Endodermal cell (in vitro differentiated cells): ENCODE results near the gene ZC3H11A. TPM values are rescaled to one million over a fixed set of nuclear protein-coding genes. Genes with fewer than 3 reads are reported as not detected.

ENCODE experiments used
- DNase-seq: peaks from one replicate; pipeline ENCODE4 v3.0.0-alpha.2; 2017
- H3K27ac ChIP-seq: 2 replicates; pipeline ENCODE4 v1.5.1; 2013; ENCODE audit warnings: mild to moderate bottlenecking, low read depth, low read length, moderate library complexity
- H3K27me3 ChIP-seq: 2 replicates; pipeline ENCODE4 v1.6.1; 2013; ENCODE audit warnings: mild to moderate bottlenecking, low read length, moderate library complexity; ENCODE audit not compliant: insufficient read depth, control insufficient read depth, poor library complexity, severe bottlenecking
- H3K36me3 ChIP-seq: 2 replicates; pipeline ENCODE4 v1.7.0; 2013; ENCODE audit warnings: mild to moderate bottlenecking, low read length, moderate library complexity; ENCODE audit not compliant: control insufficient read depth, insufficient read depth
- H3K4me1 ChIP-seq: one replicate; pipeline ENCODE4 v1.7.0; 2013; ENCODE audit warnings: low read length; ENCODE audit not compliant: control insufficient read depth, insufficient read depth
- H3K4me3 ChIP-seq: 2 replicates; pipeline ENCODE4 v1.5.1; 2013; ENCODE audit warnings: mild to moderate bottlenecking, low read length, moderate library complexity
- H3K9ac ChIP-seq: 2 replicates; pipeline ENCODE4 v1.6.1; 2013; ENCODE audit warnings: mild to moderate bottlenecking, low read length, moderate library complexity; ENCODE audit not compliant: poor library complexity, severe bottlenecking; ENCODE audit errors: extremely low read depth
- H3K9me3 ChIP-seq: 2 replicates; pipeline ENCODE4 v1.6.1; 2013; ENCODE audit warnings: mild to moderate bottlenecking, low read length, moderate library complexity; ENCODE audit not compliant: control insufficient read depth
- H3K27ac Mint-ChIP-seq: 2 replicates; pipeline ENCODE4 v1.8.0; 2020; ENCODE audit warnings: mixed read lengths
- H3K27me3 Mint-ChIP-seq: 2 replicates; pipeline ENCODE4 v1.8.0; 2021; ENCODE audit warnings: mild to moderate bottlenecking, mixed read lengths; ENCODE audit not compliant: insufficient read depth
- H3K36me3 Mint-ChIP-seq: 2 replicates; pipeline ENCODE4 v1.8.0; 2020; ENCODE audit warnings: low read depth, mixed read lengths
- H3K4me1 Mint-ChIP-seq: 2 replicates; pipeline ENCODE4 v1.8.0; 2020; ENCODE audit warnings: mixed read lengths
- H3K4me3 Mint-ChIP-seq: 2 replicates; pipeline ENCODE4 v1.8.0; 2020; ENCODE audit warnings: mild to moderate bottlenecking, moderate library complexity, mixed read lengths
- H3K9me3 Mint-ChIP-seq: 2 replicates; pipeline ENCODE4 v1.8.0; 2020; ENCODE audit warnings: mild to moderate bottlenecking, mixed read lengths
- WGBS, 2 experiments: methylation state at CpG; one replicate each; pipeline versions ENCODE4 v1.1.5 to v1.1.7; 2013; ENCODE audit warnings: missing lambda C conversion rate in 2 of 2, mixed read lengths in 1 of 2; ENCODE audit not compliant: insufficient coverage in 1 of 2, insufficient read length in 1 of 2; 5-methylcytosine and 5-hydroxymethylcytosine counted together
- total RNA-seq, 2 donors: library from RNA; stranded (reverse); fragmentation: NEBNext Ultra II Directional in 1 of 2; extraction: Animal tissue kit (Norgen Biotek cat#: 25700) in 1 of 2; gene quantifications; 2 replicates in 1 of 2; 3 replicates in 1 of 2; pipeline ENCODE4 v1.2.1, GENCODE V29; 2021
- TF ChIP-seq, protein P1 (sequence below): fragments of 200-600 bp; sonication (generic); conservative IDR thresholded peaks from 2 replicates; pipeline ENCODE4 v1.5.0; 2021; ENCODE audit warnings: antibody characterized with exemption, mild to moderate bottlenecking

Gene ZC3H11A
- total RNA-seq, 2 donors from 2014 or later: 83.9 to 119 TPM

DNA sequence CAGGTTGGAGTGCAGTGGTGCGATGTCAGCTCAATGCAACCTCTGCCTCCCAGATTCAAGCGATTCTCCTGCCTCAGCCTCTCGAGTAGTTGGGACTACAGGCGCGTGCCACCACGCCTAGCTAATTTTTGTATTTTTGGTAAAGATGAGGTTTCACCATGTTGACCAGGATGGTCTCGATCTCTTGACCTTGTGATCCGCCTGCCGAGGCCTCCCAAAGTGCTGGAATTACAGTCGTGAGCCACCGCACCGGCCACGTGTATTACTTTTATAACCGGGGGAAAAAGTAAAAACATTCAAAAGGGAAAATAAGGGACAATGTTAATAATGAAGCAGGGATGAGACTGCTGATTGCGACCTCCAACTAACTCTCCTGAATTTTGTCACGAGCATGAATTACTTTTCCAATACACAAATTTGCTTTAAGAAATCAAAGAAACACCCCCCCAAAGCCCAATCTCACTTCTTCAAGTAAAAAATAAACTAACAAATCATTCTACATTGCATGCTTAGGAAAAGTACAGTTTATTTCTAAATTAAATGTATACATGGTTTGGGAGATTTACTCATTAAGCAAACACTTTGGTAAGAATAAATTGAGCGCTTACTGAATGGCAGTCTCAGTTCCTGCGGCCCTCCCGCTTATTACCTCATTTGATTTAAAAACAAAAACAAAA lies 521 bp upstream of the ZC3H11A start:
- H3K36me3 Mint-ChIP-seq: peaks cover 35% of the 10 kb centered on the region
- H3K9ac ChIP-seq: peak overlapping the region; percentile 99
- no peak overlapping the region for H3K27ac ChIP-seq

DNA sequence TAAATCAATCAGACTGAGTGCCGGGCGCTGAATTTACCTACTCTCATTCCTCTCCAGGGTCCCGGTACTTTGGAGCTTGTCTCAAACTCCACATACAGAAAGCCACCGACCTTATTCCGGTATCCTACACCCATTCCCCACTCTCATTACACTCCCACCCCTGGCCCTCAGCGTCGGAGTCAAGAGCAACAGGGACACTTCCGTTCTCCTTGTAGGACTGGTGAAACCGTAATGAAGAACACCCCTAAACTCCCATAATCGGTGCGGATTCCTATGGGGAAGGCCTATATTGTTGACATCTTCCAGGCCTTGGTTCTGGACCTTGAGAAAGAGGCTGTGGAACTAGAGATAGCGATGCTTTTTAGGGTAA lies 798 bp downstream of the ZC3H11A start:
- TF ChIP-seq, protein P1, sequence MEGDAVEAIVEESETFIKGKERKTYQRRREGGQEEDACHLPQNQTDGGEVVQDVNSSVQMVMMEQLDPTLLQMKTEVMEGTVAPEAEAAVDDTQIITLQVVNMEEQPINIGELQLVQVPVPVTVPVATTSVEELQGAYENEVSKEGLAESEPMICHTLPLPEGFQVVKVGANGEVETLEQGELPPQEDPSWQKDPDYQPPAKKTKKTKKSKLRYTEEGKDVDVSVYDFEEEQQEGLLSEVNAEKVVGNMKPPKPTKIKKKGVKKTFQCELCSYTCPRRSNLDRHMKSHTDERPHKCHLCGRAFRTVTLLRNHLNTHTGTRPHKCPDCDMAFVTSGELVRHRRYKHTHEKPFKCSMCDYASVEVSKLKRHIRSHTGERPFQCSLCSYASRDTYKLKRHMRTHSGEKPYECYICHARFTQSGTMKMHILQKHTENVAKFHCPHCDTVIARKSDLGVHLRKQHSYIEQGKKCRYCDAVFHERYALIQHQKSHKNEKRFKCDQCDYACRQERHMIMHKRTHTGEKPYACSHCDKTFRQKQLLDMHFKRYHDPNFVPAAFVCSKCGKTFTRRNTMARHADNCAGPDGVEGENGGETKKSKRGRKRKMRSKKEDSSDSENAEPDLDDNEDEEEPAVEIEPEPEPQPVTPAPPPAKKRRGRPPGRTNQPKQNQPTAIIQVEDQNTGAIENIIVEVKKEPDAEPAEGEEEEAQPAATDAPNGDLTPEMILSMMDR: no peak
- Mint-ChIP-seq H3K4me1 (peaks cover 31% of the 10 kb centered on the region), H3K27me3 (no peaks in the 10 kb centered on the region), H3K9me3 (peaks cover 18% of the 10 kb centered on the region), H3K27ac (peak overlapping the region; percentile 100), H3K36me3 (peaks cover 36% of the 10 kb centered on the region), H3K4me3 (peak overlapping the region; percentile 97)
- WGBS, 2 experiments: 0% methylated on average over 1 to 12 of the region's 12 CpGs
- H3K36me3 ChIP-seq: peaks cover 45% of the 10 kb centered on the region
- H3K4me1 ChIP-seq: no peaks in the 10 kb centered on the region
- H3K4me3 ChIP-seq: peak overlapping the region; percentile 100
- H3K9me3 ChIP-seq: peaks cover 19% of the 10 kb centered on the region
- H3K9ac ChIP-seq: peak overlapping the region; percentile 99
- H3K27me3 ChIP-seq: no peaks in the 10 kb centered on the region
- H3K27ac ChIP-seq: peak overlapping the region; percentile 98
- DNase-seq: peak; percentile 74

More for the DNA sequence above, 521 bp upstream of the ZC3H11A start:
- peaks cover 19% of the 10 kb centered on the region for H3K9me3 ChIP-seq
- 69 to 76% methylated on average over 16 to 19 of the region's 19 CpGs for WGBS, 2 experiments
- H3K4me1 ChIP-seq: no peaks in the 10 kb centered on the region
- H3K27me3 ChIP-seq: no peaks in the 10 kb centered on the region
- TF ChIP-seq, protein P1: no peak
- H3K4me3 ChIP-seq: peak overlapping the region; percentile 100
- Mint-ChIP-seq H3K4me1 (peaks cover 29% of the 10 kb centered on the region), H3K27ac (peak overlapping the region; percentile 100), H3K9me3 (peaks cover 18% of the 10 kb centered on the region), H3K27me3 (no peaks in the 10 kb centered on the region), H3K4me3 (peak overlapping the region; percentile 97)
- DNase-seq: no peak
- H3K36me3 ChIP-seq: peaks cover 33% of the 10 kb centered on the region

DNA sequence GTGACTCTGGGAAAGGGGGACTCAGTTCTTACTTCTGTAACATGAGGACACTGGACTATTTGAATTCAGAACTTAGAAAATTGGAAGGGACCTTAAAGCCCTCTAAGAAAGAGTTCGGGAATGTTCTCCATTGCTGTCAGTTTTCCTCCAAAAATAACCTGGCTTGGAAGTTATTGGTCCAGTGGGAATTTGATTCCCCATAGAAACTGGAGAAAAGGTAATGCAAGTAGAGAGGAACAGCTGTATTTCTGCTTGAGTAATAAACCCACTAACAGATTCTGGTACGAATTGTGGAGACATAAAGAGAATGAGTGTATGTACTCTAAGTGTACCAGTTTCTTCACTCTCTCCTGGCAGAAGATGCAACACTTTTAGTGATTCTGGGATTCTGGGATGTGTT lies 1.8 kb downstream of the ZC3H11A start:
- DNase-seq: no peak
- Mint-ChIP-seq H3K9me3 (peaks cover 18% of the 10 kb centered on the region), H3K27ac (no peak overlapping the region), H3K4me1 (peaks cover 33% of the 10 kb centered on the region), H3K4me3 (peak overlapping the region; percentile 97), H3K27me3 (no peaks in the 10 kb centered on the region), H3K36me3 (peaks cover 36% of the 10 kb centered on the region)
- 93 to 100% methylated on average over 2 of the region's 2 CpGs for WGBS, 2 experiments
- peaks cover 55% of the 10 kb centered on the region for H3K36me3 ChIP-seq
- no peak overlapping the region for H3K9ac ChIP-seq
- TF ChIP-seq, protein P1: no peak
- H3K9me3 ChIP-seq: peaks cover 19% of the 10 kb centered on the region
- H3K27ac ChIP-seq: no peak overlapping the region
- peak overlapping the region; percentile 100 for H3K4me3 ChIP-seq
- no peaks in the 10 kb centered on the region for H3K27me3 ChIP-seq
- no peaks in the 10 kb centered on the region for H3K4me1 ChIP-seq
